K562 (cell line): ENCODE measurements around the gene AGO3. TPM values are rescaled to one million over a fixed set of nuclear protein-coding genes. Genes with fewer than 3 reads are reported as not detected.
A peak's percentile ranks its signal among the peaks of the same experiment; 100 is the strongest.

ENCODE experiments used
- ATAC-seq: fragments of 200-7000 bp; cut with Tn5 transposase; 3 replicates; pipeline ENCODE4 v1.9.1; 2020; ENCODE audit warnings: moderate library complexity
- BruUV-seq: library from RNA; stranded (reverse); fragments of 400-500 nt; replicated peaks from 2 replicates; lab custom pipeline; 2021; lab: Mats Ljungman, UMichigan
- CTCF ChIA-PET: fragments of 300-600 bp; formaldehyde crosslinking; extraction: SDS; loops from one replicate; lab custom pipeline; 2021; ENCODE audit warnings: low intra/inter-chr PET ratio; lab: Yijun Ruan, JAX
- POLR2A ChIA-PET: fragments of 300-600, 350-650 bp; sonication (Branson Sonifier 250); formaldehyde crosslinking; extraction: SDS; loops from one replicate; lab custom pipeline; 2021; ENCODE audit warnings: antibody characterized with exemption, inconsistent platforms; lab: Yijun Ruan, JAX
- DNase-seq, 4 experiments: peaks; one replicate each; pipeline versions ENCODE4 v3.0.0 to v3.0.0-alpha.2; 2011 to 2018; ENCODE audit warnings: low spot score in 3 of 4, mixed read lengths in 3 of 4; ENCODE audit errors: extremely low read depth in 1 of 4
- FAIRE-seq: peaks from 2 replicates; lab custom pipeline; 2011; peaks lifted over from hg19 to GRCh38; lab: Jason Lieb, UNC
- H2AFZ ChIP-seq: 2 replicates; pipeline ENCODE4 v1.6.0; 2011; ENCODE audit warnings: low read depth, low read length, control low read depth, inconsistent platforms
- H3K27ac ChIP-seq: fragments of 200-600 bp; 3 replicates; pipeline ENCODE4 v1.8.0; 2011; ENCODE audit warnings: low read depth, mild to moderate bottlenecking, control low read depth, inconsistent platforms, low read length, moderate library complexity, mixed read lengths; ENCODE audit errors: extremely low read depth
- H3K27me3 ChIP-seq, 2 experiments: fragments of 300-600 bp in 1 of 2; 2 replicates in 1 of 2; 3 replicates in 1 of 2; pipeline versions ENCODE4 v1.6.0 to v1.8.0; 2011; ENCODE audit warnings: inconsistent platforms in 2 of 2, low read length in 2 of 2, mild to moderate bottlenecking in 1 of 2, mixed read lengths in 1 of 2, moderate library complexity in 1 of 2; ENCODE audit not compliant: control insufficient read depth in 2 of 2, insufficient read depth in 2 of 2
- H3K36me3 ChIP-seq: fragments of 300-600 bp; 3 replicates; pipeline ENCODE4 v1.8.0; 2011; ENCODE audit warnings: mild to moderate bottlenecking, low read length, inconsistent platforms; ENCODE audit not compliant: control insufficient read depth, insufficient read depth
- H3K4me1 ChIP-seq, 2 experiments: fragments of 200-600 bp in 1 of 2; replicated peaks in 1 of 2; 2 replicates in 1 of 2; 3 replicates in 1 of 2; pipeline versions ENCODE4 v1.5.1 to v1.8.0; 2011; ENCODE audit warnings: inconsistent platforms in 2 of 2, low read length in 2 of 2, mild to moderate bottlenecking in 1 of 2, mixed read lengths in 1 of 2, moderate library complexity in 1 of 2; ENCODE audit not compliant: control insufficient read depth in 2 of 2, insufficient read depth in 2 of 2
- H3K4me2 ChIP-seq: 2 replicates; pipeline ENCODE4 v1.6.1; 2011; ENCODE audit warnings: low read length, control low read depth, inconsistent platforms, mixed read lengths; ENCODE audit not compliant: insufficient read depth
- H3K4me3 ChIP-seq: fragments of 200-600 bp; sonication (generic), shearing (Covaris generic); 2 replicates; pipeline ENCODE4 v1.5.1; 2016; ENCODE audit warnings: control low read depth, inconsistent platforms
- H3K79me2 ChIP-seq: fragments of 200-600 bp; 3 replicates; pipeline ENCODE4 v1.8.0; 2011; ENCODE audit warnings: low read length, inconsistent platforms; ENCODE audit not compliant: control insufficient read depth, insufficient read depth
- H3K9ac ChIP-seq, 2 experiments: 2 replicates each; pipeline versions ENCODE4 v1.6.0 to v1.6.1; 2011; ENCODE audit warnings: low read depth in 2 of 2, low read length in 2 of 2, control low read depth in 1 of 2, inconsistent platforms in 1 of 2, mild to moderate bottlenecking in 1 of 2, mixed read lengths in 1 of 2; ENCODE audit not compliant: insufficient read depth in 1 of 2
- H3K9me1 ChIP-seq: one replicate; pipeline ENCODE4 v1.6.0; 2011; ENCODE audit warnings: inconsistent platforms, mild to moderate bottlenecking, low read length, moderate library complexity; ENCODE audit not compliant: control insufficient read depth, insufficient read depth
- H3K9me3 ChIP-seq: replicated peaks from 2 replicates; pipeline ENCODE4 v1.5.1; 2011; ENCODE audit warnings: low read depth, low read length, inconsistent platforms; ENCODE audit not compliant: control insufficient read depth, insufficient read depth
- H4K20me1 ChIP-seq: replicated peaks from 2 replicates; pipeline ENCODE4 v1.6.1; 2011; ENCODE audit warnings: low read length, inconsistent platforms, mixed read lengths; ENCODE audit not compliant: control insufficient read depth, insufficient read depth
- AFF1 ChIP-seq, 2 experiments: fragments of 450-650 bp; IDR thresholded peaks; 2 replicates each; pipeline ENCODE4 v1.6.1; 2018; ENCODE audit warnings: mild to moderate bottlenecking in 2 of 2, low read depth in 1 of 2; ENCODE audit not compliant: partially characterized antibody in 2 of 2
- CC2D1A ChIP-seq: fragments of 450-650 bp; IDR thresholded peaks from 2 replicates; pipeline ENCODE4 v1.6.1; 2017; ENCODE audit warnings: mild to moderate bottlenecking
- E2F8 ChIP-seq: fragments of 450-650 bp; IDR thresholded peaks from 2 replicates; pipeline ENCODE4 v1.7.1; 2018; ENCODE audit warnings: mild to moderate bottlenecking, low read depth; ENCODE audit not compliant: partially characterized antibody
- GABPA ChIP-seq: fragments of 200-800 bp; sonication (Bioruptor generic); conservative IDR thresholded peaks from 2 replicates; pipeline ENCODE4 v1.6.1; 2016; ENCODE audit warnings: low read depth, missing genetic modification characterization, missing compliant biosample characterization
- HLTF ChIP-seq: fragments of 450-650 bp; IDR thresholded peaks from 2 replicates; pipeline ENCODE4 v1.6.1; 2016
- SMARCE1 ChIP-seq: fragments of 450-650 bp; IDR thresholded peaks from 2 replicates; pipeline ENCODE4 v1.7.1; 2016; ENCODE audit warnings: mild to moderate bottlenecking
- TFE3 ChIP-seq: fragments of 450-650 bp; formaldehyde crosslinking; IDR thresholded peaks from 2 replicates; pipeline ENCODE4 v1.4.0; 2020; ENCODE audit warnings: mild to moderate bottlenecking, mixed read lengths
- THRAP3 ChIP-seq: fragments of 450-650 bp; IDR thresholded peaks from 2 replicates; pipeline ENCODE4 v1.6.1; 2016; ENCODE audit warnings: mild to moderate bottlenecking, inconsistent platforms, borderline replicate concordance
- U2AF2 ChIP-seq: fragments of 200-400 bp; formaldehyde crosslinking; optimal IDR thresholded peaks from 2 replicates; pipeline ENCODE3; 2017; ENCODE audit warnings: low read depth, mild to moderate bottlenecking, low read length
- ZFP36 ChIP-seq: fragments of 150-350 bp; IDR thresholded peaks from 2 replicates; pipeline ENCODE4 v1.6.1; 2018; ENCODE audit warnings: low read length, low read depth; ENCODE audit not compliant: partially characterized antibody
- ZNF274 ChIP-seq: IDR thresholded peaks from 2 replicates; pipeline ENCODE4 v1.6.1; 2011; ENCODE audit warnings: low read depth, mild to moderate bottlenecking, low read length, moderate library complexity, borderline replicate concordance
- WGBS: fragments of 100-300 bp; shearing (Covaris generic); methylation state at CpG from one replicate; pipeline ENCODE4 v1.1.6; 2016; ENCODE audit warnings: low coverage, mixed read lengths; ENCODE audit not compliant: insufficient coverage; ENCODE audit errors: missing lambda C conversion rate; 5-methylcytosine and 5-hydroxymethylcytosine counted together
- in situ Hi-C: fragments of 300-500 bp; cut with MboI; formaldehyde crosslinking; loops from 4 replicates; pipeline ENCODE4 v1.15.0; 2018; ENCODE audit warnings: inconsistent platforms, mixed read lengths
- intact Hi-C: fragments of 100-400 bp; cut with micrococcal nuclease; formaldehyde crosslinking; loops from 2 replicates; pipeline ENCODE4 v1.14.2; 2022
- polyA plus RNA-seq, 8 experiments: library from polyadenylated mRNA; depleted of rRNA in 4 of 8; stranded (reverse) in 5 of 8; unstranded in 3 of 8; fragments of >200 nt; fragmentation: Nextera tagmentation in 2 of 8; fragmentation: Illumina TruSeq in 1 of 8; extraction: Ambion mirVana in 2 of 8; extraction: Trizol in 1 of 8; gene quantifications; 2 replicates each; pipeline versions ENCODE4 v1.2.1 to v1.2.3, GENCODE V29; 2011 to 2014; ENCODE audit warnings: inconsistent platforms in 1 of 8, missing spikeins in 1 of 8
- total RNA-seq, 7 experiments: library from RNA; depleted of rRNA in 6 of 7; stranded (reverse); fragments of >200 nt in 6 of 7; fragmentation: Illumina TruSeq in 2 of 7; extraction: Trizol in 2 of 7; gene quantifications; 2 replicates each; pipeline versions ENCODE4 v1.2.1 to v1.2.3, GENCODE V29; 2011 to 2021; ENCODE audit warnings: low replicate concordance in 1 of 7

Gene AGO3
- total and polyA plus RNA-seq, 9 of the 15 experiments (the other 6 are each of a cell fraction or from before 2014, with no cell fraction given): 4.5 to 41.5 (median 22.7) TPM

GRCh38 chr1:35929730-35930592 is 944 bp upstream of the AGO3 start:
- POLR2A ChIA-PET: interaction anchor here (0.7 to 4.1 kb wide), 11 partner anchors 9 to 104 kb away, joined by 3 to 22 read pairs (median 3); no protein-coding TSS in a partner anchor
- Histone ChIP-seq H3K9me1 (no peaks in the 10 kb centered on the region), H2AFZ (peak overlapping the region; percentile 89), H4K20me1 (no peaks in the 10 kb centered on the region), H3K9ac (peak overlapping the region; percentile 78 to 98), H3K4me2 (peak overlapping the region; percentile 94), H3K27me3 (no peaks in the 10 kb centered on the region), H3K36me3 (peaks cover 20% of the 10 kb centered on the region), H3K27ac (peak overlapping the region; percentile 93), H3K9me3 (no peaks in the 10 kb centered on the region), H3K4me3 (peak overlapping the region; percentile 86), H3K4me1 (peaks cover 6 to 19% of the 10 kb centered on the region in 2 experiments; a peak in 4 of 5 replicates), H3K79me2 (peaks cover 42% of the 10 kb centered on the region)
- CTCF ChIA-PET: no interaction called here
- ATAC-seq: peak; percentile 43
- 4% methylated on average over 15 of the region's 15 CpGs for WGBS
- peak; percentile 67 for FAIRE-seq
- peak; percentile 58 to 80 (median 67) for DNase-seq
- in situ Hi-C loops: no loop called here
- BruUV-seq: TSS peak; percentile 87
- intact Hi-C loops: loop anchor here (5.0 kb wide), 2 partner anchors 68 to 157 kb away; partner anchors contain the start of gene ADPRS
- no peak for TF ChIP-seq THRAP3
- no peak for TF ChIP-seq U2AF2
- TF ChIP-seq TFE3 (CRISPR knock-in tag): no peak; the same call in 1 of the 2 replicates
- peak; percentile 53 for TF ChIP-seq ZFP36
- TF ChIP-seq AFF1 (IDR thresholded peaks at IDR 0.05; ENCODE audit: low read depth in 1 of 2, partially characterized antibody in 2 of 2): peak in 1 of 2 experiments; percentile 32
- TF ChIP-seq GABPA (tag): no peak
- TF ChIP-seq E2F8: peak; percentile 61
- peak; percentile 68; the same call in 1 of the 2 replicates for TF ChIP-seq SMARCE1
- no peak; the same call in 1 of the 2 replicates for TF ChIP-seq HLTF
- 0 out of 2 replicates have a peak, but pooled peaks have one; percentile 5 for TF ChIP-seq ZNF274
- 0 out of 2 replicates have a peak, but pooled peaks have one; percentile 26 for TF ChIP-seq CC2D1A
